ENCODE results near the gene MOCS3.

Gene MOCS3

GRCh38 chr20:50932691-50933280, 25.8 kb upstream of the MOCS3 start:
- H3K36me3 ChIP-seq (ENCODE audit: insufficient read depth, low read length), result peaks cover 74% of the 10 kb centered on the region
- H3K4me2 ChIP-seq (ENCODE audit: insufficient read depth, low read length), result peak overlapping the region; percentile 64; the same call in 1 of the 2 replicates
- no peak for DNase-seq
- ATAC-seq (ENCODE audit: insufficient read depth, low read depth), result no peak
- peaks cover 23% of the 10 kb centered on the region for H4K20me1 ChIP-seq (ENCODE audit: insufficient read depth, low read length)
- no peaks in the 10 kb centered on the region for H3K27me3 ChIP-seq (ENCODE audit: insufficient read depth, low read length, poor library complexity)
- H3K9ac ChIP-seq (ENCODE audit: low read depth, low read length), result peak overlapping the region; percentile 89
- peak overlapping the region; percentile 98; the same call in 1 of the 2 replicates for H2AFZ ChIP-seq (ENCODE audit: low read depth, low read length)
- H3K4me1 ChIP-seq (ENCODE audit: insufficient read depth, low read length), result peaks cover 36% of the 10 kb centered on the region
- H3K4me3 ChIP-seq (ENCODE audit: low read depth in 1 of 2, low read length in 2 of 2), result 0 out of 4 replicates have a peak overlapping the region, but pooled peaks of 1 of the 2 experiments have one; percentile 72
- H3K9me3 ChIP-seq (ENCODE audit: insufficient read depth, low read length, severe bottlenecking), result no peaks in the 10 kb centered on the region
- TF ChIP-seq, protein P1, sequence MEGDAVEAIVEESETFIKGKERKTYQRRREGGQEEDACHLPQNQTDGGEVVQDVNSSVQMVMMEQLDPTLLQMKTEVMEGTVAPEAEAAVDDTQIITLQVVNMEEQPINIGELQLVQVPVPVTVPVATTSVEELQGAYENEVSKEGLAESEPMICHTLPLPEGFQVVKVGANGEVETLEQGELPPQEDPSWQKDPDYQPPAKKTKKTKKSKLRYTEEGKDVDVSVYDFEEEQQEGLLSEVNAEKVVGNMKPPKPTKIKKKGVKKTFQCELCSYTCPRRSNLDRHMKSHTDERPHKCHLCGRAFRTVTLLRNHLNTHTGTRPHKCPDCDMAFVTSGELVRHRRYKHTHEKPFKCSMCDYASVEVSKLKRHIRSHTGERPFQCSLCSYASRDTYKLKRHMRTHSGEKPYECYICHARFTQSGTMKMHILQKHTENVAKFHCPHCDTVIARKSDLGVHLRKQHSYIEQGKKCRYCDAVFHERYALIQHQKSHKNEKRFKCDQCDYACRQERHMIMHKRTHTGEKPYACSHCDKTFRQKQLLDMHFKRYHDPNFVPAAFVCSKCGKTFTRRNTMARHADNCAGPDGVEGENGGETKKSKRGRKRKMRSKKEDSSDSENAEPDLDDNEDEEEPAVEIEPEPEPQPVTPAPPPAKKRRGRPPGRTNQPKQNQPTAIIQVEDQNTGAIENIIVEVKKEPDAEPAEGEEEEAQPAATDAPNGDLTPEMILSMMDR (IDR thresholded peaks at IDR 0.05; ENCODE audit: borderline replicate concordance, extremely low read depth, low read length, poor library complexity, severe bottlenecking), result no peak
- TF ChIP-seq EZH2 (IDR thresholded peaks at IDR 0.05; ENCODE audit: borderline replicate concordance, low read depth, low read length, severe bottlenecking), result no peak
- H3K79me2 ChIP-seq (ENCODE audit: insufficient read depth, low read length), result peaks cover 40% of the 10 kb centered on the region
- peak overlapping the region; percentile 99; the same call in 1 of the 2 replicates for H3K27ac ChIP-seq (ENCODE audit: low read length)

DNA sequence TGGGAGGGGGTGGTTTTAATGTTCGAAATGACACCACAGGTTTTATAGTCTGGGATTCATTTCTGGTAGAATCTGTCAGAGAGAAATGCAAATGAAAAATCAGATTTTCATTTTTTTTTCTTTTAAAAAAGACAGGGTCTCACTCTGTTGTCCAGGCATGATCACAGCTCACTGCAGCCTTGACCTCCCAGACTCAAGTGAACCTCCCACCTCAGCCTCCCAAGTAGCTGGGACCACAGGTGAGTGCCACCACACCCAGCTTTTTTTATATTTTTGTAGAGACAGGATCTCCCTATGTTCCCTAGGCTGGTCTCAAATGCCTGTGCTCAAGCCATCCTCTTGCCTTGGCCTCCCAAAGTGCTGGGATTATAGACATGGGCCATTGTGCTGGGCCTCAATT, 25.0 kb upstream of the MOCS3 start:
- no peaks in the 10 kb centered on the region for H3K9me3 ChIP-seq (ENCODE audit: insufficient read depth, low read length, severe bottlenecking)
- DNase-seq, result no peak
- H2AFZ ChIP-seq (ENCODE audit: low read depth, low read length), result no peak overlapping the region
- peaks cover 15% of the 10 kb centered on the region for H4K20me1 ChIP-seq (ENCODE audit: insufficient read depth, low read length)
- peaks cover 70% of the 10 kb centered on the region for H3K36me3 ChIP-seq (ENCODE audit: insufficient read depth, low read length)
- no peaks in the 10 kb centered on the region for H3K27me3 ChIP-seq (ENCODE audit: insufficient read depth, low read length, poor library complexity)
- TF ChIP-seq, protein P1 (IDR thresholded peaks at IDR 0.05; ENCODE audit: borderline replicate concordance, extremely low read depth, low read length, poor library complexity, severe bottlenecking), result no peak
- TF ChIP-seq EZH2 (IDR thresholded peaks at IDR 0.05; ENCODE audit: borderline replicate concordance, low read depth, low read length, severe bottlenecking), result no peak
- no peak overlapping the region for H3K4me2 ChIP-seq (ENCODE audit: insufficient read depth, low read length)
- peaks cover 32% of the 10 kb centered on the region for H3K79me2 ChIP-seq (ENCODE audit: insufficient read depth, low read length)
- no peak overlapping the region for H3K9ac ChIP-seq (ENCODE audit: low read depth, low read length)
- H3K27ac ChIP-seq (ENCODE audit: low read length), result no peak overlapping the region
- no peak for ATAC-seq (ENCODE audit: insufficient read depth, low read depth)
- peaks cover 28% of the 10 kb centered on the region for H3K4me1 ChIP-seq (ENCODE audit: insufficient read depth, low read length)
- H3K4me3 ChIP-seq (ENCODE audit: low read depth in 1 of 2, low read length in 2 of 2), result no peak overlapping the region

DNA sequence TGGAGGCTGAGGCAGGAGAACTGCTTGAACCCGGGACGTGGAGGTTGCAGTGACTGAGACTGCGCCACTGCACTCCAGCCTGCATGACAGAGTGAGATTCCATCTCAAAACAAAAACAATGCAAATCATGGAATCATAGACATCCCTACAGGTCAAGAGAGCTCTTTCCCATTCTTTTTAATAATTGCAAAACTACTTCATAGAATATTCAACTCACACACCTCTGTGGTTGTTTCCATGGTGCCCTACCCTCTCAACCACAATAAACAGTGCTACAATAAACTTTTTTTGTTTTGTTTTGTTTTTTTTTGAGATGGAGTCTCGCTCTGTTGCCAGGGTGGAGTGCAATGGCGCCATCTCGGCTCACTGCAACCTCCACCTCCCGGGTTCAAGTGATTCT, 15.5 kb upstream of the MOCS3 start:
- H3K27me3 ChIP-seq (ENCODE audit: insufficient read depth, low read length, poor library complexity), result no peaks in the 10 kb centered on the region
- TF ChIP-seq, protein P1 (IDR thresholded peaks at IDR 0.05; ENCODE audit: borderline replicate concordance, extremely low read depth, low read length, poor library complexity, severe bottlenecking), result no peak
- TF ChIP-seq EZH2 (IDR thresholded peaks at IDR 0.05; ENCODE audit: borderline replicate concordance, low read depth, low read length, severe bottlenecking), result no peak
- no peaks in the 10 kb centered on the region for H3K4me1 ChIP-seq (ENCODE audit: insufficient read depth, low read length)
- no peak overlapping the region for H3K4me2 ChIP-seq (ENCODE audit: insufficient read depth, low read length)
- ATAC-seq (ENCODE audit: insufficient read depth, low read depth), result no peak
- H4K20me1 ChIP-seq (ENCODE audit: insufficient read depth, low read length), result no peaks in the 10 kb centered on the region; the same call in 1 of the 2 replicates
- H2AFZ ChIP-seq (ENCODE audit: low read depth, low read length), result no peak overlapping the region
- peaks cover 5% of the 10 kb centered on the region; the same call in 1 of the 2 replicates for H3K79me2 ChIP-seq (ENCODE audit: insufficient read depth, low read length)
- H3K9me3 ChIP-seq (ENCODE audit: insufficient read depth, low read length, severe bottlenecking), result no peaks in the 10 kb centered on the region
- peaks cover 86% of the 10 kb centered on the region for H3K36me3 ChIP-seq (ENCODE audit: insufficient read depth, low read length)
- H3K9ac ChIP-seq (ENCODE audit: low read depth, low read length), result no peak overlapping the region
- no peak overlapping the region for H3K27ac ChIP-seq (ENCODE audit: low read length)
- DNase-seq, result no peak
- H3K4me3 ChIP-seq (ENCODE audit: low read depth in 1 of 2, low read length in 2 of 2), result no peak overlapping the region

Measured in DND-41 (cell line).